A549 treated with GW870086 at 1 μM for 4 hours (cell line): Measurements from ENCODE around the gene TOPBP1. TPM values are rescaled to one million over a fixed set of nuclear protein-coding genes. Genes with fewer than 3 reads are reported as not detected.

ENCODE experiments used
- total RNA-seq: library from RNA; stranded (reverse); fragments of 200-300 nt; extraction: Qiagen RNA extraction; gene quantifications from 5 replicates; pipeline ENCODE4 v1.2.3, GENCODE V29; 2022; ENCODE audit warnings: low read depth

Gene TOPBP1
- 21.3 to 28.6 TPM (median 24.2 TPM) in 5 replicates for total RNA-seq

DNA sequence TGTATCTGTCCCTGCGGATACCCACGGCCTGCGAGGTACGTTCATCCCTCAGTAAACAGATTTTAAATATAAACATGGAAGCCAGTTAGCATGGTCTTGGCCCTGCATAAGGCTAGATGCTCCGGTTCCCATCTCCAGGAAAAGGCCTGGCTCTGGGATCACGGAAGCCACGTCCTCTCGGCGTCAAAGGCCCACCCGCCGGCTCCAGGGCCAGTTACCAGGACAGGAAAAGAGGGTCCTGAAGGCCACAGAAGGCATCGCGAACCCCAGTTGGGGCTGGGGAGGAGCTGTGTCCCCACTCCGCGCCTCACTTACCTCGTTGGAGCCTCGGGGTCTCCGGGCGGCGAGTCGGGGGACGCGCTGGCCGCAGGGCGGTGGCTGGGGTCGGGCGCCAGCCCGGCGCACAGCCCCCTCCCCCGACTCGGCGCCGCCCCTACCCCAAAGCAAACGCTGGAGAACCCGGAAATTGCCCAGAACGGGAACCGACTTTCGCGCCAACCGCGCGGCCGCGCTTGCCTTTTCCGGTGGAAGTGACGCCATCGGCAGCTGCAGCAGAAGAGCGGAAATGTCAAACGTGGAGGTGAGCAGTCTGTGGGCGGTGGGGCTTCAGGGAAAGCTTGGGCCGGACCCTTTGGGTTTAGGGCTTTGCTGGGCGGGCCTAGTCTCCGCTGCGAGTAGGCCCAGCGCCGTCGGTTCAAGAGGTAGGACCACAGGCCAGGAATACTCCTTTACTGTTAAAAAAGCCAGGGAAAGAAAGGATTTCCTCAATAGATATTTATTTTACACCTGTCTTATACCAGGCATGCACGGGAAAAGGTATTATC is at the start of gene TOPBP1:
Gene TOPBP1, minus strand, starts transcription at position 488 of the 824 bp plus-strand sequence. CDS start 814 bp downstream, outside the sequence.

DNA sequence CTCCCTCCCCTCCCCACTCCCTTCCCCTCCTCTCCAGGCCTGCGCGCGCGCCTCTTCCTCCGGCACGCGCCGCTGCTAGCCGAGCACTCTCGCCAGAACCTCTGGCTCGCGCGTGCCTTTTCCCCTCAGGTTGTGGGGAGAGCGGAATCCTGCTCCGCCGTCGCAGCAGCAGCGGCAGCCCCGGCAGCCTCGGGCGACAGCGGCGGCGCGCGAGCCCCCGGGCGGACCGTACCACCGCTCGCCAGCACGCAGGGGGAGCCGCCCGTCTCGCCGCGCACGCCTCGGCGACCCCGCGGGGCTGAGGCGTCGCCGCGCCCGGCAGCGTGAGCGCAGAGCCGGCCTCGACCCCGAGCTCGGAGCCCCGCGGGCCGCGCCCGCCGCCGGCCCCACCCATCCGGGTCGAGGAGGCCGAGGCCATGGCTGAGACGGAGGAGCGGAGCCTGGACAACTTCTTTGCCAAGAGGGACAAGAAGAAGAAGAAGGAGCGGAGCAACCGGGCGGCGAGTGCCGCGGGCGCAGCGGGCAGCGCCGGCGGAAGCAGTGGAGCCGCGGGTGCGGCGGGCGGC is 88.0 kb downstream of the TOPBP1 start, which contains the start of gene CDV3:
Gene CDV3, plus strand, starts transcription at position 58 of the 566 bp plus-strand sequence. Its CDS starts 359 bp downstream, at position 417.

Other genes with a start within 250 kb of the TOPBP1 start
- 120 to 134 TPM (median 128 TPM) in 5 replicates for gene CDV3, start 88.3 kb downstream of the TOPBP1 start, total RNA-seq
- gene TF, start 84.5 kb upstream of the TOPBP1 start, total RNA-seq = 0.83 to 3.9 TPM (median 1.4 TPM) in 5 replicates
- gene SRPRB, start 143.9 kb upstream of the TOPBP1 start, total RNA-seq = 53.6 to 66.5 TPM (median 58.1 TPM) in 5 replicates
- gene RAB6B, start 233.9 kb upstream of the TOPBP1 start, total RNA-seq = 1.9 to 3.3 TPM (median 2.7 TPM) in 5 replicates